Fibroblast of lung (primary cell): ENCODE measurements around the gene RXRA.

Experiments
- EZH2 ChIP-seq: IDR thresholded peaks from 2 replicates; pipeline ENCODE4 v1.5.1; 2012; ENCODE audit warnings: low read length, control low read depth, mild to moderate bottlenecking; ENCODE audit errors: missing control alignments
- TF ChIP-seq, protein P1 (sequence below), 2 donors: IDR thresholded peaks in 1 of 2; conservative IDR thresholded peaks in 1 of 2; 1 replicate in 1 of 2; 2 replicates in 1 of 2; pipeline ENCODE4 v1.5.1; 2011 to 2012; ENCODE audit warnings: low read length in 2 of 2, control low read depth in 1 of 2, inconsistent platforms in 1 of 2, low read depth in 1 of 2, mild to moderate bottlenecking in 1 of 2

DNA sequence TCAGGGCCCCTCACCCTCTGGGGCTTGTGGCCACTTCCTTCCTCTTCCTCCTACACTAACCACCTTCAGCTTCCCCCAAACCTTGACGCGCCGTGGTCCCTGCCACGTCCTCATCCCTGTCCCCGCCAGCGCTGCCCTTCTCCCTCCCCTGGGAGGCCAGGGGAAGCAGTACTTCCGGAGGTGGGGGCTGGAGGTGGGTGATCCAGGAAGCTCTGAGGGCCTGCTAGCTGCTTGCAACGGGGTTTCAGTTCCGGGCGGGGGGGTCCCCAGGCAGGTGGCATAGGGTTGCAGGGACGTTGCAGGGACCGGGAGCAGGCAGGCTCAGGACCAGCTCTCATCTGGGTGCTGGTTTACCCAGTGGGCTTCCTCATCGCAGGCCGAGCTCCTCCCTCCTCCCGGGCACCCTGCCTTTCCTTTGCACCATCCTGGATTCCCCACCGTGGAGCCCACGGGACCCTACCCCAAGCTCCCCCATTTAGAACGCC, 70.0 kb downstream of the RXRA start:
- TF ChIP-seq, protein P1, sequence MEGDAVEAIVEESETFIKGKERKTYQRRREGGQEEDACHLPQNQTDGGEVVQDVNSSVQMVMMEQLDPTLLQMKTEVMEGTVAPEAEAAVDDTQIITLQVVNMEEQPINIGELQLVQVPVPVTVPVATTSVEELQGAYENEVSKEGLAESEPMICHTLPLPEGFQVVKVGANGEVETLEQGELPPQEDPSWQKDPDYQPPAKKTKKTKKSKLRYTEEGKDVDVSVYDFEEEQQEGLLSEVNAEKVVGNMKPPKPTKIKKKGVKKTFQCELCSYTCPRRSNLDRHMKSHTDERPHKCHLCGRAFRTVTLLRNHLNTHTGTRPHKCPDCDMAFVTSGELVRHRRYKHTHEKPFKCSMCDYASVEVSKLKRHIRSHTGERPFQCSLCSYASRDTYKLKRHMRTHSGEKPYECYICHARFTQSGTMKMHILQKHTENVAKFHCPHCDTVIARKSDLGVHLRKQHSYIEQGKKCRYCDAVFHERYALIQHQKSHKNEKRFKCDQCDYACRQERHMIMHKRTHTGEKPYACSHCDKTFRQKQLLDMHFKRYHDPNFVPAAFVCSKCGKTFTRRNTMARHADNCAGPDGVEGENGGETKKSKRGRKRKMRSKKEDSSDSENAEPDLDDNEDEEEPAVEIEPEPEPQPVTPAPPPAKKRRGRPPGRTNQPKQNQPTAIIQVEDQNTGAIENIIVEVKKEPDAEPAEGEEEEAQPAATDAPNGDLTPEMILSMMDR (conservative IDR thresholded peaks at IDR 0.05 in 1 of 2, IDR thresholded peaks at IDR 0.05 in 1 of 2; ENCODE audit: low read depth in 1 of 2, low read length in 2 of 2): no peak
- TF ChIP-seq EZH2: no peak
